GM18909 (cell line): Measurements from ENCODE around the gene TTYH1.
"Not testable (repeated sequence)": the region's sequence is repeated elsewhere in the genome, so short reads cannot be mapped to it uniquely, and the experiment has no call there.

Experiments used
- ATAC-seq: cut with Tn5 transposase; IDR thresholded peaks from one replicate; pipeline ENCODE4 v1.9.1; 2021; ENCODE audit warnings: mild to moderate bottlenecking; ENCODE audit not compliant: unreplicated experiment, poor library complexity

Gene TTYH1

GRCh38 chr19:54436031-54436523 is 20.8 kb downstream of the TTYH1 start:
- no peak for ATAC-seq

GRCh38 chr19:54436628-54437252 is 21.5 kb downstream of the TTYH1 start:
- no peak for ATAC-seq

GRCh38 chr19:54439174-54439851 is 24.0 kb downstream of the TTYH1 start:
- ATAC-seq: no peak

GRCh38 chr19:54440641-54441040 is 25.4 kb downstream of the TTYH1 start:
- ATAC-seq: no peak

- ATAC-seq: no peak
Observed at GRCh38 chr19:54444737-54445136, 29.5 kb downstream of the TTYH1 start.

GRCh38 chr19:54446349-54446748 is 31.1 kb downstream of the TTYH1 start:
- not testable (repeated sequence) for ATAC-seq

- ATAC-seq: peak; percentile 2
Observed at GRCh38 chr19:54448040-54448773, 32.9 kb downstream of the TTYH1 start.

- peak; percentile 90 for ATAC-seq
Observed at GRCh38 chr19:54448774-54449700, 33.8 kb downstream of the TTYH1 start, which contains the start of gene LENG8. Gene LENG8, plus strand, starts transcription at chr19:54449199. Its CDS starts 2,146 bp downstream, at chr19:54451345.

GRCh38 chr19:54449701-54450069 is 34.4 kb downstream of the TTYH1 start:
- peak; percentile 4 for ATAC-seq

GRCh38 chr19:54451331-54451871 is 36.1 kb downstream of the TTYH1 start:
- no peak for ATAC-seq

- ATAC-seq: no peak
Observed at GRCh38 chr19:54451997-54452396, 36.7 kb downstream of the TTYH1 start.

- no peak for ATAC-seq
Observed at GRCh38 chr19:54452626-54453025, 37.4 kb downstream of the TTYH1 start.

- no peak for ATAC-seq
Observed at GRCh38 chr19:54453921-54454780, 38.9 kb downstream of the TTYH1 start.

- ATAC-seq: no peak
Observed at GRCh38 chr19:54454781-54455675, 39.8 kb downstream of the TTYH1 start.

GRCh38 chr19:54455786-54456422 is 40.6 kb downstream of the TTYH1 start:
- ATAC-seq: no peak

- ATAC-seq: no peak
Observed at GRCh38 chr19:54456423-54457373, 41.4 kb downstream of the TTYH1 start.
